NCI-H1930 (cell line): Measurements from ENCODE around the gene CACNA1C.

Experiments used
- DNase-seq, 2 experiments: peaks; one replicate each; lab custom pipeline; 2025; lab: John Stamatoyannopoulos, UW

Gene CACNA1C

DNA sequence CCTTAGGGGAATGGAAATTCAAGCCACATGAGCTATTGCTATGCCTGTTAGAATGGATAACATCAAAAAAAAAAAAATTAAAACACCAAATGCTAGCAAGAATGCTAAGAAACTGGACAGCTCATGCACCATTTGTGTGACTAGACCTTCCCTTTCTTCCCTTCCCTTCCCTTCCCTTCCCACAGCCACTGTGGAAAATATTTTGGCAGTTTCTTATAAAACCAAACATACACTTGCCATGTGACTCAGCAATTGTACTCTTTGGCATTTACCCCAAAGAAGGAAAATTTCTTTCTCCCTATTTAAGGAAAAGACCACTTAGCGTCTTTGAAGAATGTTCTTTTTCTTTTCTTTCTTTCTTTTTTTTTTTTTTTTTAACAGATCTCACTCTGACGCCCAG, 692.9 kb downstream of the CACNA1C start:
- DNase-seq: no peak
